Activated CD4-positive, alpha-beta T cell treated with anti-CD3 and anti-CD28 coated beads, Interleukin-2, Interleukin-4, amounts not matched to agents 100 ng/mL and 50 ng/mL, durations not matched to agents 16 hours and 8 hours (primary cell): ENCODE measurements around the gene CDX1.

Experiments
- DNase-seq: peaks from one replicate; pipeline ENCODE4 v3.0.0-alpha.2; 2020; ENCODE audit warnings: low spot score

Gene CDX1

DNA sequence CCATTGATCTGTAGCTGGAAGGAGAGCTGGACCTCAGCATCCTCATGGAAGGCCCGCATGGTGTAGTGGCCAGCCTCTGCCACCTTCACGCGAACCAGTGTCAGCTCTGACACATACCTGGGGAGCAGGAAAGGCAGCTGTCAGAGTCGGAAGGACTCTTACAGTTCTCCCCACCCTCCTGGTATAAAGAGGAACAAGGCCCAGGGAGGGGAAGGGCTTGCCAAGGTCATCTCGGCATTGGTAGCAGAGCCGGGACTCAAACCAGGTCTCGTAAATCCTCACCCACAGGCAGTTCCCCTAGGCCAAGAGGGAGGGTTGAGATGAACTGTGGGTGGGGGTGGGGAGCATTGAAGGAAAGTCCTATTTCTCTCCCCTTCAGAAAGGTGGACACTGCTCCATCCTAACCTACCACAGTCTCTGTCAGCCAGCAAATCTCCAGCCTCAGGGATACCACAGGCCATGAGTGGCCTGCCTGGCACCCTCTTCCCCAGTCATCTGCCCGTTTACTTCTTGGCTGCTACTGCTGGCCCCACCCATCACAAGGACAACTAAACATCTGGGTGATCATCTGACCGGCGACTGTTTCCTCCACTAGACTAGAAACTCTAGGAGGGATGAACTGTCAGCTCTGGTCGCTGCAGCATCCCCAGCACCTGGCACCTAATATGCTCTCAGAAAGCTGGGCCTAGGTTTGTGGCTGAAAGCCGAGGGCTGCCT lies 34.4 kb upstream of the CDX1 start:
- no peak for DNase-seq

DNA sequence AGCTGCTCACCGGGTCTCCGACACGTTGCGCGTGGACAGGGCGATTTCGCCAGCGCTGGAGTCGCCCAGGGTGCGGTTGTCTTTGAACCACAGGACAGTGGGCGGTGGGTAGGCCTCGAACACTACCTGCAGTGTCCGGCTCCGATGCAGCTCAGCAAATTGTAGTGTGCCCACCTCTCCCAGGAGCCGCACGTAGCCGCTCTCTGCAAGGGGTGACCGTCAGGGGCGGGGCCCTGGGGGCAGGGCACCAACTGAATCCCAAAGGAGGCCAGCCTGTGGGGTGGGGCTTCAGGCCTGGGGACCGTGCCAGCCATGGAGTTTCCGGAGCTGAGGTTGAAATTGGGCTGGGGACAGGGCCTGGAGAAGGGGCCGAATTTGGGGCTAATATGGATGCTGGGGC lies 33.8 kb upstream of the CDX1 start:
- DNase-seq = no peak

DNA sequence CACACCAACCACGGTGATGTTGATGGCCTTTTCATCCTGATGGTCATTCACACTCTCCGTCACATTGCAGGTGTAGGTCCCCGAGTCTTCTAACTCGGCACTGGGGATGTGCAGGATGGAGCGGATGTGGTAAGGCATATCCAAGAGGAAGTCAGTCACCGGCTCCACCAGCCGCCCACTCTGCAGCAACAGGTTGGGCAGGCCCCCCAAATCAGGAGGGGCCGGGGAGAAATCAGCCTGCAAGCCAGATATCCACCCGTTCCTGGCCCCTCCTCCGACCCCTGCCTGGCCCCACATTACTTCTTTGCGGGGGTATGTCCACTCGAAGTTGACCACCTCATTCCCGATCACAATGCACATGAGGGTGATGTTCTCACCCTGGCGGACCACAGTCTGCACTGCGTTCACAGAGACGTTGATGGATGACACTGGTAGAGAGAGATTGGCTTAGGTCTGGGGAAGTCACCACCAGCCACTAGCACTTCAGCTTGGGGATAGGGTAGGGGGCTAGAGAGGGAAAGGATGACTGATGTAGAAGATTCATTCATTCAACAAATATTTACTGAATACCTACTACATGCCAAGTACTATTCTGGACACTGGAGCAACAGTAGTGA lies 32.9 kb upstream of the CDX1 start:
- DNase-seq = no peak

DNA sequence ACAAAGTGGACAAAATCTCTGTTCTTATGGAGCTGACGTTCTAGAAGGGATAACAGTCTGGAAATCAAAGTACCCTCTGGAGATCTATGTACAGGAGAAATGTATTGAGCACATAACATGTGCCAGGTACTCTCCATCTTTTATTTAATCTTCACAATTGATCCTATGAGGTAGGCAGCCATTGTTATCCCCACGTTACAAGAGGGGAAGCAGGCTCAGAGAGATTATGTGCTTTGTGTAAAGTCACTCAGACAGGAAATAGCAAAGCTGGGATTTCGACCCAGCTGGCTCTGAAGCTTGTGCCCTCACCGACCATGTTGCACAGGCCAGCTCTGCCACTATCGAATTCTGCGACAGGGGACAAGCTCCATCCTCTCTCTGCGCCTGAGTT lies 32.4 kb upstream of the CDX1 start:
- DNase-seq = no peak

DNA sequence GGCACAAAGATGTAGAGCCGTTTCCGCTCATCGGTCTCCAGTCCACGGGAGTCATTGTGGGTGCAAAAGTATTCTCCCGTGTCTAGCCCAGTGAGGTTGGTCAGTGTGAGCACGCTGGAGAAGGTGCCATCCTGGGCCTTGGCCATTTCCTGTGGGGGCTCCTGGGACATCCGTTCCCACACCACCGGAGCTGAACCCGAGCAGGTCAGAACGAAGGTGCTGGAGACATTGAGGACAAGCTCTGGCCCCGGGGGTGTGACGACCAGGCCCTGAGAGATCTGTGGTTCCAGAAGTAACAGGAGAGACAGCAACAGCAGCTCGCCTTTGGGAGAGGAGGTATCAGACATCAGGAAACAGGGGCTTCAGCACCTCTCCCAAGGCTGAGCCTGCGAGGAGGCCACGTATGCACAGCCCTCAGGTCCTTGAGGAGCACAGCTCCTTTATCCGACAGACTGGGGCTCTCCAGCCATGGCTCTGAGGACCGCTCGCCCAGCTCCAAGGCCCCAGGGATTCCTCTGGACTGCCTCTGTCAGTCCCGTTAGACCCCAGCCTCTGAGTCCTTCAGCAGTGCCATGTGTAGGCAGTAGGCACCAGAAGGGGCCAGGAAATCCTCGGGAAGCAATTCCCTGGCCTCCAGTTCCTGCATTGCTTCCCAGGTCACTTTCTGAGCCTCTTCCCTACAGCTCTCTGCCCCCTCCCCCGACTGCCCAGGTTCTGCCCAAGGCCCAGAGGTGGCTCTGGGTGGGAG lies 30.8 kb upstream of the CDX1 start:
- no peak for DNase-seq

DNA sequence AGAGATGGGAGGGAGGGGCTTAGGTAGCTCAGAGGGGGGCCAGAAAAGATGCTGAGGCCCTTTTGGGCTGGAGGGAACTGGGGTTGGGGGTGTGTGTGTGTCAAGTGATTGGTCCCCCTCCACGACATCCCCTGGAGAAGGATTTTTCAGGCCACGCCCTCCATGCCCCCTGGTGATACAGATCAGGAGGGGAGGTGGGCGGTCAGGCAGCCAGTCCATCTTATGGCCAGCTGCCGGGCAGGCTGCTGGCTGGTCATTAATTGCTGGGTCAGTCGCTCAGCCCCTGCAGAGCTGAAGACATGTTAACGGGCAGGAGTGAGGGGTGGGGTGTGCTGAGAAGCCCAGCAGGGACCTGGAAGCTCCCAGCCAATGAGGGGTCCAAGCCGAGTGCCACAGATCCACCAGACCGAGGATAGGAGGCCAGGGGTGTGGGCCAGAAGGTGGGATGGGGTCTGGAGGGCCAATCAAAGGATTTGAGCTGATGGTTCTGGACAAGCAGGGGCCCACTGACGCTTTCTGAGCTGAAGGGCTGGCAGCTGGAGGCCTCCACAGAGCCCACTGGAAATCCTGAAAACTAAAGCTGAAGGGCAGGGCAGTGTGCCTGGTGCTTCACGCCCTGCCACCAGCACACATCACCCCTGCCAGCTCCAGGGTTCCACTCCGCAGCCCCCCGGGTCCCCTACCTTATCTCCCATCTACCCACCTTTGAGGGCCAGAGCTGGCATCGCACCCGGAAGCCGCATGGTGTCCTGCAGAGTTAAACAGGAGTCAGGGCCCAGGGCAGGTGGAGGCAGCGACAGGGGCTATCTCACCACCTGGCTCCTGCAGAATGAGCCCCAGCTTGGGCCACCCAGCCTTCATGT lies 30.0 kb upstream of the CDX1 start:
- no peak for DNase-seq

DNA sequence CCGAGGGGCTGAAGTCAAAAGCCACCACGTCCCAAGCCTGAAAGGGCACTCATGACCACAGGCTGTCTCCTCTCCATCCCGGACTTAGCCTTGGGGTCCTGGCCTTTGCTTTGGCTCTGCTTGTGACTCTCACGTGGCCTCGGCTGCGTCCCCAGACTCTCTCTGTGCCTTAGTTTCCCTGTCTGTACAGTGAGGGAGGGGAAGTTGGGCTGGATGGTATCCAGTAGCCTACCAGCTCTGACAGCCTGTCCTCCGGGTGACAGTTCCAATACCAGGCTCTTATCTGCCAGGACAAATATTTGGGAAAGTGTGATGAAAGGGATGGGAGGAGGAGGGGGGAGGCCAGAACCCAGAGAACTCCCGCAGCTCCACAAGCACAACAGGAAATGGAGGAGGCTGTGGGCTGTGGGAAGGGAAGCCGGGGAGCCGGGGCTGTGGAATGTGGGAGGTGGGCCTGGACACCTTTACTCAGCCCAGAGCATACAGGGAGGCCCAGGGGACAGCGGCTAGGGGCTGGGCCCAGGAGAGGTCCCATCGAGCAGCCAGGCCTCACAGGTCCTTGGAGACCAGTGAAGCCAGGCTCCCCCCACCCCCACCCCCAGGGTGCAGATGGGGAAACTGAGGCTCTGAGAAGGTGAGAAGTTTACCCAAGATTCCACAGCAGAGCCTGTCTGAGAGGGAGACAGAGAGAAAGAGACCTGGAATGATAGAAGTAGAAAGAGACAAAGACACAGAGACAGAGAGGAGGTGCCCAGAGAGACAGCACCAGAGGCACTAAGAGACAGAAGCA lies 29.2 kb upstream of the CDX1 start:
- no peak for DNase-seq

DNA sequence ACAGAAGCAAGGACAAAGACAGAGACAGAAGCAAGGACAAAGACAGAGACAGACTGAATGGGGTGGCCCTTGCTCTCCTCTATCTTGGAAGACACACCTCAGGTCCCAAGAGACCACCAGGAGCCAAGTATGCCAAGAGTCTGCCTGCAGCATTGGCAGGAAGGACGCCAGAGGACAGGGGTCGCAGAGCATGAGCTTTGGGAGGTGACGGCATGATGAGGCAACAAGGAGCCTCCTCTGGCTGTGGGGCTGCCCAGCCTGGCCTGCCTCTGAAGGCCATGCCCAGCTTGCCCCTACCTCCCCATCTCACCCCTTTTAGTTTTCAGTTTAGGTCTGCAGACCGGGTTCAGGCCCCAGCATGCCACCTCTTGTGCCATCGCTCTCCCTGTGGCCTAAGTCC lies 28.6 kb upstream of the CDX1 start:
- DNase-seq = no peak

DNA sequence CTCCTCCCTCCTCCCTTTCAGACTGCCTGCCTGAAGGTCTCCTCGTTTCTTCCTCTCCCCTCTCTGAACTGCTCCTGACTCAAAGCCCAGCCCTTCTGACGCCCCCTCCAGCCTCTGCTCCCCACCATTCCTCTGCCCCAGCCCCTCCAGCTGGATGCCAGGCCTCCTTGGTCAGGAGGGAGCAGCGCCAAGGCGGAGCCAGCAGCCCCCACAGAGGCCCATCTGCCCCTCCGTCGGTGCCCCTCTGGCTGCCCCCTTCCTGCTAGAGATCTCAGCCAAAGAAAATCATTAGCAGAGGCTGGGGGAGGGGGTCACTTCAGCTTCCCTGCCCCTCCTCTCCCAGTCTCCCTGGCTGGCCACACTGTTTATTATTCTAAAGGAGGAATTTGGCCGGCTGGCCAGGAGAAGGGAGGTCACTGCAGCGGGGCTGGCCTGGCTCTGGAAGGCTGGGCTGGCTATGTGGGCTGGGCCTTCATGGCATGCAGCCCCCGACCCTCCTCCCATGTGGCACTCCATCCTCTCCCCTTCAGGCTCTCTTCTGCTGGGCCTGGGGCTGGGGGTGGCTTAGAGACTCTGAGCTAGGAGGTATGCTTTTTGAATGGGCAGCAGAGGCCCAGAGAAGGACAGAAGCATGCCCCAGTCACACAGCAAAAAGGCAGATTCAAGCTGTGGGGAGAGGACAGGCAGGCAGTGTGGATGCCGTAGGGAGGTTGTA lies 27.9 kb upstream of the CDX1 start:
- no peak for DNase-seq

DNA sequence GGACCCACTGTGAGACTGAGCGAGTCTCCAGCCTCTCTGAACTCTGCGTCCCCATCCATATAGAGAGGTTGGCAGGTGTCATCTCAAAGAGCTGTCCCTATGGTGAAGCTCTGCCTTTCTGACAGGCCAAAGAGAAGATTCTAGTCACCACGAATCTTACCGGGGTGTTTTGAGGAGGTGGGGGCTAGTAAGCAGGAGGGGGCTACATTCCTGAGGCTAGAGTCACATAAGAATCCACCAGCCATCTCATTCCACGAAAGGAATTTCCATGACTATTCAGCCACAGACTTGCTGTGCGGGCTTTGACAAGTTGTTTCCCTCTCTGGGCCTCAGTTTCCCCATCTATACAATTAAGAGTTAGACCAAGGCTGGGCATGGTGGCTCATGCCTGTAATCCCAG lies 27.2 kb upstream of the CDX1 start:
- no peak for DNase-seq

DNA sequence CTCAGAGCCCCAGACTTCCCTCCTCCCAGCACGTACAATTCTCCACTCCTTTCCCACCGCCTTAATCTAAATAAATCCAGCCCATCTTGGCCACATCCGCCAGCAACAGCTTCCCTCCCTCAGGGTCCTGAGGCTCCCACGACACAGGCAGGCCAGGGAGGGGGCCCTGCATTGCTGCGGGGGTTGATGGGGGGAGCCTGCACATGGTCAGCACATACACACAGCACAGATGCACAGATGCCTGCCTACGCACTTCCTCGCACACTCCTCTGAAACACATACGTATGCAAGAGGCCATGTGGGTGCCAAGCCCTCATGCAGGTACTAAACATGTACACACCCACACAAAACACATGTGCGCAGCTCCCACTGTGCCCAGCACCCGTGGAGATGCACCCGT lies 25.7 kb upstream of the CDX1 start:
- no peak for DNase-seq

DNA sequence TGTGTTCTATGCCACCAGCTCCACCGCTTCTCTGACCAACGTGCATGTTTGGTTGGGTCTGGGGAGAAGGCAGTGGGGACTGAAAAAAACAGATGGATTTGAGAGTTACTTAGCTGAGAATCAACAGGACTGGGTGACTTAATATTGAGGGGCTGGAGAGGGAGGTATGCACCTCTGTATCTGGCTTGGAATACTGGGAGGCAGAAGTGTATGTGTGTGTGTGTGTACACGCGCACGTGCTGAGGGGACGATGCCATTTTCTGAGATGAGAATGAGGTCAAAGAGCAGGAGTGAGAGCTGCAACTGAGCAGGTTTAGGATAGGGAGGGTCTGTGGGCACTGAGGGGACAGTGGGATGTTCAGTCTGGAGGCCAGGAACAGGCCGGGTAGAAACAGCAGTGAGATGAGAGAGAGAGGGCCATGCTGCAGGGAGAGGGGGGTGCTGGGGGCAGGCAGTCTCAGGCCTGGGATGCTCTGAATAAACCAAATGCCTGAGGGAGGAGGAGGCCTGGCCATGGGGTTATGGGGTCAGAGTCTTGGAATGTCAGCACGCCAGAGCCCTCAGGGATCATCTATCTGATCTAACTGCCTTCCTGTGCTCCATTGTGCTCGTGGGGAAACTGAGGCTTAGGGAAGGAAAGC lies 24.9 kb upstream of the CDX1 start:
- no peak for DNase-seq

DNA sequence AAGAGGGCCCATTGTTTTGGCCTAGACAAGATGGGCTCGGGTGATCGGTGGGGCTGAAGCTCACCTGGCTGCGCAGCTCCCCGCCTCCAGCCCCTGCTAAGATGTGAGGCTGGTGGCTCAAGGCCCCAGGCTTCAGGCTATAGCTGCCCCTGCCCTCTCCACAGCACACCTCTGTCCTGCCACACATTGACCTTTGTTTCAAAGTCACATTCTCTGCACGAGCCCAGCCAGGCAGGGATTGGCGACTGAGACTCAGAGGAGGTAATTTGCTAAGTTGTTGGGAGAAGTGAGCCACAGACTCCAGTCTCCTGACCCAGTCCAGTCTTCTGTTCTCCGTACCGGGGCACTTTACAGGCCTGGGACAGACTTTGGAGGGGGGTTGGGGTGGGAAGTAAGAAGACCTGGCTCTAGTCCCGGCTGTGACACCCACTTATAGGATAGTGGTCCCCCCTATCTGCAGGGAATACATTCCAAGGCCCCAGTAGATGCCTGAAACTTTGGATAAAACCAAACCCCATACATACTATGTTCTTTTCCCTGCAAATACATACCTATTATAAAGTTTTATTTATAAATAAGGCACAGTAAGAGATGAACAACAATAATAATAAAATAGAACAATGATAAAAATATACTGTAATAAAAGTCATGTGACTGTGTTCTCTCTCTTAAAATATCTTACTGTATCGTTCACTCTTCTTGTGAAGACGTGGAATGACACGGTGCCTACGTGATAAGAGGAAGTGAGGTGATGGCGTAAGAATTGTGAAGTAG lies 24.2 kb upstream of the CDX1 start:
- DNase-seq = no peak

DNA sequence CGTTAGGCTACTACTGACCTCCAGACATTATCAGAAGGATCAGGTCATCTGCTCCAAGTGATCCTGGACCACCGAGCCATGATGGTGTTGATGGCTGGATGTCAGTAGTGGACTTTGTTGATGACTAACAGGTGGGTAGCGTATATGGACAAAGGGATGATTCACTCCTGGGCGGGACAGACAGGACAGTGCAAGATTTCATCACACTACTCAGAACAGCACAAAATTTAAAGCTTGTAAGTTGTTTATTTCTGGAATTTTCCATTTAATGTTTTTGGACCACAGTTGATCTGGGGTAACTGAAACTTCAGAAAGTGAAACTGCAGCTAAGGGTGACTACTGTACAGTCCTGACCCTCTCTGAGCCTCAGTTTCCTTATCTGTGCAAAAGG lies 23.6 kb upstream of the CDX1 start:
- DNase-seq = no peak

DNA sequence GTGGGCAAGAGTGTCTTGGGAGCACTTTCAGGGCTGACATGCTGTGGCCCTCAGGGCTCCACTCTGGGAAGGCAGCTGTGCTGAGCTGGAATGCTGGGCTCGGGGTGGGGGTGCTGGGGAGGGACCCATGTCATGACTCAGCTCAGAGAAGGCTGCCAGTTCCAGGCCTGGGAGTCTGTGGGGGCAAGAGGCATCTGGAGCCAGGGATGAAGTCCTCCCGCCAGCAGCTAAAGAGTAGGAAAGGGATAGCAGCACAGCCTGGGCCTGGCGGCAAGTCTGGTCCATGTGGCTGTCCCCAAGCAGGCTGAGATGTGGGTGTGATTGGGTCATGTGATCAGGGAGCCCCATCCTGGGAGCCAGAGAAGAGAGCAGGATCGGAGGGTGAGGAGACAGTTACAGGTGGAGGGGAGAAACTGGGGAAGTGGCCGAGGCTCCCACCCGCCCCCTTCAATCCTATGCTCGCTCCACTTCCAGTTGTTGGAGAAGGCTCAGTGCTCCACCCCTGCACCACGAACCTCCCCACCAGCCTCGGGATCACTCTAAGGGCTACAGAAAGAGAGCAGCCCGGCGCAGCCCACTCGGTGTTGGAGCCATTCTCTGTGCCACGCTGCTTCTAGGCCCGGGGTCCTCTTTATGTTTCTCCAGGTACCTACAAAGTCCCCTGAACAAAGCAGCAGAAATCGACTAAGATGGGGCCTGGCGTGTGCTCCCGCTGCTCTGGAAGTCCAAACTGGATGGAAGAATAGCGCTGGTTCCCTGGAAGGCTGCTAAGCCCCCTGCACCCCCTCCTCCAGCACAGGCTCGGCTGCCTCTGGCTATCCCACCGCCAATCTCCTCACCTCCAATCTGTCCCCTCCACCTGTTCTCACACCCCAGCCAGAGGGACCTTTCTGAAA lies 23.0 kb upstream of the CDX1 start:
- no peak for DNase-seq

DNA sequence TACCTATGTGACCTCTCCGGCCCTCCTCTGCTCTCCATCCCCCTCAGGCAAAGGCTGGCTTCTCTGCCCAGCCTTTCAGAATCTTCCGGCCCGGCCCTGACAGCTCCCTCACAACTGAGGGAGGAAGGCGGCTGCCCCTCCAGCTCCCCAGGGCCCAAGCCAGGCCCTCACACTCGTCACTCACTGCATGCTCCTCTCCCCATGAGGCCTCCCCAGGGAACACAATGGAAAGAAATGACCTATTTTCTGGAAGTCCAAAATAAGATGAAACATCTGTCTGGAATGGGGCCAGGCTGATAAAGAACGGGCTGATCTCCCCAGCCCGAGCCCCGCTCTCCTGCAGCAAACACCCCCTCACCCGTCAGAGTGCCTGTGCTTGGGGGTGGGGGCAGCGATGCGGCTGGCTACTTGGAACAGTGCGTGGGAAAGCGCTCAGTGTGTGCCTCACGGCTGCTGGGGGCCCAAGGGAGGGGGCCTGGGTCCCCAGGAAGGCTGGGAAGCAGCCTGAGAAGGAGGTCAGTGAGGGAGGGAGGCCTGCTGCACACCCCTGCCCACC lies 22.3 kb upstream of the CDX1 start:
- no peak for DNase-seq

DNA sequence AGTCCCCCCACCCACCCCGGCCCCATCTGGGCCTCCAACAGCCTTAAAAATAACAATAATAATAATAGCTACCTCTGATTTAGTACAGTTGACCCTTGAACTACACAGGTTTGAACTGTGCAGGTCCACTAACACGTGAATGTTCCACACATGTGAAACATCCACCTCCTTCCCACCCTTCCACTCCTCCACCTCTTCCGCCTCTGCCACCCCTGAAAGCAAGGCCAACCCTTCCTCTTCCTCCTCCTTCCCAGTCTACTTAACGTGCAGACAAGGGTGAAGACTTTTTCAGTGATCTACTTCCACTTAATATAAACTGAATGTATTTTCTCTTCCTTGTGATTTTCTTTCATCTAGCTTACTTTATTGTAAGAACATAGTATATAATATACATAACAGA lies 21.7 kb upstream of the CDX1 start:
- no peak for DNase-seq

DNA sequence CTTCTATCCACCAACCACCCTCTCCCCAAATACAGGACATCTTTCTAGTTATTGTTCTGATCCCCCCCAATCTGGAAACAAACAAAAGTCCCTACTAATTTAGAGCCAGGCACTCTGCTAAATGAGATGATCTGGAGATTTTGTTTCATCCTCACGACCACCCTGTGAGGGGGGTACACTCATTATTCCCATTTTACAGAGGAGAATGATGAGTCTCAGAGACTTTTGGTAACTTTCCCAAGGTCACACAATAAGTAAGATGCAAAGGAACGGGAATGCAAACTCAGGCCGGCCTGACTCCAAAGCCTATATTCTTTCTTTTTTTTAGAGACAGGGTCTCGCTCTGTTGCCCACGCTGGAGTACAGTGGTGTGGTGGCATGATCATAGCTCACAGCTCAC lies 20.3 kb upstream of the CDX1 start:
- DNase-seq = no peak
